GM21526 (cell line): ENCODE measurements around the gene CCDC34.

Experiments used
- ATAC-seq: cut with Tn5 transposase; IDR thresholded peaks from one replicate; pipeline ENCODE4 v1.9.1; 2021; ENCODE audit warnings: moderate library complexity; ENCODE audit not compliant: unreplicated experiment, low FRiP score

CCDC34 gene

DNA sequence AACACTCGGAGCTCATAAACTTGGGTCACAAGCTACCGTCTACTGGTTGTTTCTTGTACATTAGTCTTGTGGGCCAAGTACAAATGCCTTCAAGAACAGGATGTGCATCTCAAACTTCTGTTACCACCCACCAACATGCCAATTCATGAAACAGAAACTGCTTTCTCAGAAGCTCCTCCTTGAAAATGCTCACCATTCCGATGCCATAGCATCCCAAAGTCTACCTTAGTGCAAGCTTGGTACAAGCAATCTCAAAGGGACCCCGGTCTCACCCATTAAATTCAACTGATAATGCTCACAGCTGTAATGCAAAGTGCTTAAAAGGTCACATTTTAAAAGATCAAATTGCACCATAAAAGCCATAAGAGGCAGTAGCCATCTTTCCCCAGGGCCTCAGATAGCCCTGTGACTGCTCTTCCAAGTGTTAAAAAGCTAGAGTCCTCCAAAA is 31.8 kb upstream of the CCDC34 start:
- ATAC-seq, result no peak

DNA sequence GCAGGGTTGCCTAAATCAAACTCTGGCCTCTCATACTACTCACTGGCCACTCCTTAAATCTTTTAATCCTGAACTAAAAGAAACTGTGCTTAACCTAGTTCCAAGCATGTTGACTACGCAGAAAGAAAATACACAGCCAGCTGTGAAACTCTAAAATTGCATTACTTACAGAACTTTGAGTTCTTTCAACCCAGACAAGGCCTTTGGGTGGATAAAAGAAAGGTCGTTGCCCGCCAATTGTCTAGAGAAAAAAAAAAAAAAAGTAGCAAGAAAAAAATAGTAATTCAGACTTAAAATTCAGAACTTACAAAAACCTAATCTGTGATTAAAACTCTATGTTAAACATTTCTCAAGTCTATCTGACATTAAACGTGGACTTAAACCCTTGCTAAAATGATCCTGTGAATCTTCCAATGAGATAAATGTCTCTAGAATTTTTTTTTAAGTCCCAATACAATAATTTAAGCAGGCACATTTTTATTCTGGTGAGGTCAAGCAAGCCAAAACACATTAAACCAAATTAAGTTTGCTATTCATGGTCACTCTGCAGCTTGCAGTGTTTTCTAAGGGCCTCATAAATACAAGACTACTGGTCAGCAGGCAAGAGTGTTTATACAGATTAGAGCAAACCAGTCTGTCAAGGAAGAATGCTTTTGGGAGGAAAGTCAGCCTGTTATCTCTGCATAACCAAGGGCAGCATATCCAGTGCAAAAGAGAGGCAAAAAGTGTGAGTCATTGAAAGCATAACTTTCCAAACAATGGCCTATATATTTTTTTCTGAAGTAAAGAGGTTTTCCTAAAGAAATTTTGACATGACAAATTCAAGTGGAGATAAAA is 29.5 kb upstream of the CCDC34 start:
- no peak for ATAC-seq

DNA sequence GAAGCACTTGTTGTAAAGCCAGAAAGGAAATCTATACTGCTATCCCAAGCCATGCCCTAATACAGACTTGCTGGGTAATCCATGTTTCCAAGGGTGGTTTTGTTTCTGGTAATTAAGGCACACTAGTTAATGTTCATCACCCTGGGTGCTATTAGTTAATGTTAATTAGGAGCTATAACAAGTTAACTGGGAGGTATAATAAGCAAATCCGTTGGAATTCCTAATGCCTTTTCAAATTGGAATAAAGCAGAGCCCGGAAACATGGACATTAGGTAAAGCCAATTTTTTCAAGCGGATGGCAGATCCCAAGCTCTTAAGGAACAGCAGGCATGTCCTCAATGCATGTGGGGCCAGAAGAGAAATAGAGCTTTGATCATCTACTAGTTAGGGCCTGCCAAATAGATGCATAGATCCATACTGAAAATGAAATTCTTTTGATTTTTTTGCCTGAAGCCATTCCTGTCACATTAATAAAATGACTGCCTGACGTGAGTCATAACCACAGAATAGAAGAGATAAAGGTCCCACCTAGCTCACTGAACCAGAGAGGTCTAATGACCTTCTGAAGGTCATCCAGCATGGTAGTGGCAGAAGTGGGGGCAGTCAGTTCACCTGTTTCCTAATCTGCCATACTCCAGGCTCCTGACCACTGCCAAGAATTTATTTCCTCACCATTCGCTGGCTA is 28.5 kb upstream of the CCDC34 start:
- ATAC-seq, result no peak

DNA sequence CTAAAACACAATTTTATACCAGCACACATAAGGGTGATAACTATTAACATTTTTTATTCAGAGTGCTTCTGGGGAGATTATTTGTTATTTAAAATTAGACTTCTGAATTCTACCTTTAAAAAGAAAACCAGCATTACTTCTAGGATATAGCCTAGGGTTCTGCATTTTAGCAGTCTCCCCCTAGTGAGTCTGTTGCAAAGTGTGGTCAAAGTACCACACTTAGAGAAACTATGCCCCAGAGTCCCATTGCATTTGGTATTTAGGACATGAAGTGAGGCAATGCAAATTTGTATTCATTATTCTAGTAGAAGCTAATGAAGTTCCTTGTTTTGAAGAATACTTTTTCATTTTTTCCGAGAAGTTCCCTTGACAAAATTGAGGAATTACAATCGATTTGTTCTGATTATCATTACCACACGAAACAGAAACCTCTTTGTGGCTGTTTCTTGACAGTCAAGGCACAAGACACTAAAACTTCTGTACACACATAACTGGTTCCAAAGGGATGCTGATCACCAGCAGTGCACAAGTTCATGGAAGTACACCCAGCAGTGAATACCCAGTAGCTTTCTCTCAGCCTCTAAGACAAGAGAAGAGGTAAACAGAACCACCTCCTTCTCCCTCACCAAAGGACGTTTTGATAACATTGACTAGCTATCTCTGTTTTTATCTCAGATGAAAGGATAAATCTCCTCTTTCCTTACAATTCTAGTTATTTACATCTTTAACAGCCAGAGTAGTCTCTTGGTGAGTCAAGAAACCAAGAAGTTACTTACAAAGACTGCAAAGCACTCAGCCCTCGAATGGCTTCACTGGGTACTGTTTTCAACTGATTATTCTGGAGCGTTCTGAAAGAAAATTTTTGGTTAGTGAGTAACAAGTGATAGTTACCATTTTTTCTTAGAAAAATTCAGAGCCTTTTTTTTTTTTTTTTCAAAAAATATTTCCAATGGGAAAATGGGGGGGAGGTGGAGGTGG is 27.6 kb upstream of the CCDC34 start:
- no peak for ATAC-seq

DNA sequence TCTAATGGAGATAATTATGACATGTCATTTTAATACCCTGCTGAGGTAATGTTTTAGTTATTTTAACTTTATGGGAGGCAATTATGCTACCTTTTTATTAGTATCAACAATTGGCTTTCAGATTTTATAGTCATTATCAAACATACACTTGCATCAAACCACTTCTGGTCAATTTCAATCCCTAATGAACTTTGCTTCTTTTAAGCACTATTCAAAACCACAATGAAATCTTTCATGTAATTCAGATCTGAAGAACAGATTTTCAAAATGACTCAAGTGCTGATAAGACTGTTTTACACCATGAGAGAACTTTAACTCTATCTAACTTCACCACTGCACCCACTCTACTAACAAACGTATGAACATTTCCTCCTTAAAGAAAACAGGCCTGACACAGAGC is 25.9 kb upstream of the CCDC34 start:
- ATAC-seq, result no peak

DNA sequence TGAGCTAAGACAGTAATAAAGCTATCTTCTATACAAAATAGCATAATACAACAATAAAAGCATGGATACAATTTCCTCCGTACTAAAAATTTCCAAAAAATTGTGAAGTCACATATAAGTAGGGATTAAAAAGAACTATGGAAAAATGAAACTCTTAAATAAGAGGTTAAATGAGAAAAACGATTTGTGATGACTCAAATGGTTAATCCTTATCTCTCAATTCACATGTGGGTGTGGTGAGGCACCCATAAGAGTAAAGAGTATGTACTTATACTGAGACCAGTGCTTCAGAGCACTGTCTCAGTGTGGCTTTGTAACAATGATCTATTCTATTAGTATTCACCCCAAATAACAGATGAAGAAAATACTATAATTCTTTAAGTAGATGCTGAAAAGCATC is 25.0 kb upstream of the CCDC34 start:
- no peak for ATAC-seq

DNA sequence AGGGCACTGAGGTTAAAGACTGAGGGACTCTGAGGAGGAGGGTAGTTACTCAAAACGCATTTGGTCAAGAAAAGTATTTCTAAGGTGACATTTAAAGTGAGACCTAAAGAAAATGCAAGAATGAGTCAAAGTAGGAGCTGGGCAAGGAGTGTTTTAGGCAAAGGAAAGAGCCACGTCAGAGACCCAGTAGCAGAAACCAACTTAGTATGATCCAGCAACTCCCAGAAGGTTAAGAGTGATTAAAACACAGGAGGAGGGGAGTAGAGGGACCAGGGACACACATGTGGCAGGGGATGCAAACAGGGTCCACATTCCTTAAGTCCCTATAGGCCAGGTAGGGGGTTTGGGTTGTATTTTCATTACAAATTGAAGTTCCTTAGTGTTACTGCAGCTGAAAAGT is 24.3 kb upstream of the CCDC34 start:
- no peak for ATAC-seq

DNA sequence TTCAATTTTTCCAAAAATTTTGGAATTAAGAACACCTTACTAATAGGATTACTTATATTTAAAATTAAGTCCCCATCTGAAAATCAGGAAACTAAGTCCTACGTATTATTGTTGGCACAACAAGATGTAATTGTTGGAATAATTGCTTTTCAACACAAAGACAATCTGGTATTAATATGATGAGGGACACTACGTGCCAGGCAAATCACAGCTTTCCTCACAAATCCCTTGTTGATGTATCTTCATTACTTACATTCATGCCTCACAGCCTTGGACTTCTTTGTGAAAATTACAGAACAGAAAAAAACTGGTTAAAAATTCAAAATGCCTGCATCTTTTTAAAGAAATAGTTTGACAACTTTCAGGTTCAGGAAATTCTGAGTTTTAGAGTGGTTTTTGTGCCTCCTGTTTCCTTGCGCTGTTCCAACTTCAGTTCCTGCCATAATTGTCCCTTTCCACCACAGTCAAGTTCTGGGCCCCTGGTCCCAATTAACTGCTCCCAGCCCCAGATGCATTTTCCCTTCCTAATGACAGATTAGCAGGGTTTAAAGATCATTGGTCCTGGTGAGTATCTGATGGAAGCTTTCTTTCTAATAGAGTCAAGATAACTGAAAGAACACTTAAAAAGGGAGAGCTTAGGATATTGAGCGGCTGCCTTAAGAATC is 23.3 kb upstream of the CCDC34 start:
- ATAC-seq, result no peak

DNA sequence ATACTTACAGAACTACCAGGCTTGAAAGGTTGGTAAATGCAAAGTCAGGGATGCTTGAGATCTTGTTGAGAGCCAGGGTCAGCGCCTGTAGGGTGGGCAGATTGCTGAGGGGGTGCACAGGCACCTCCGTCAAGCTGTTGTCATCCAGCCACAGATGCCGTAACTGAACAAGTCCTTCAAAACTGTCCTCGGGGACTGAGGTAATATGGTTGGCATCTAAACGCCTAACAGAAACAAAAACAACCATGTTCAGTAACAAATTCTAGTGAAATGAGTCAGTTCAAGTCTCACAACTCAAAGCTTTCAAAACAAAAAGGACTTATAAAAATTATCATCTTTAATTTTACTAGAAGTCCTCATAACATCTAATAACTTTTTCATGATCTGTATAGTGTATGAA is 22.2 kb upstream of the CCDC34 start:
- no peak for ATAC-seq

DNA sequence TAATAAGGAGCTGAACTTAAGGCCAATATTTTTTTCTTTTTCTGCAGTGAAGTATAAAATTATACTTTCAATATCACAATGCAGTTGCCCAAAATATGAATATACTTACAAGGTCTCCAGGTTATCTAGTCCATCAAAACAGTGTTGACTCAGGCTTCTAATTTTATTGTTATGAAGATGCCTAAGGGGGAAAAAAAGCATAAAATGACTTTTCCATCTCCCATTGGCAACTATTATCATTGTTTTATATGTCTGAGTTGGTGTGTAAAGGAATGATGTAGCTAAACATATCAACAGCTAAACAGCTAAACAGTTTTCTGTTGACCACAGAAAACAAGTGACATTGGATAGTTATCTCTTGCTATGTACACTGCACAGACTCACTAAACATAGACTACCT is 21.2 kb upstream of the CCDC34 start:
- no peak for ATAC-seq

DNA sequence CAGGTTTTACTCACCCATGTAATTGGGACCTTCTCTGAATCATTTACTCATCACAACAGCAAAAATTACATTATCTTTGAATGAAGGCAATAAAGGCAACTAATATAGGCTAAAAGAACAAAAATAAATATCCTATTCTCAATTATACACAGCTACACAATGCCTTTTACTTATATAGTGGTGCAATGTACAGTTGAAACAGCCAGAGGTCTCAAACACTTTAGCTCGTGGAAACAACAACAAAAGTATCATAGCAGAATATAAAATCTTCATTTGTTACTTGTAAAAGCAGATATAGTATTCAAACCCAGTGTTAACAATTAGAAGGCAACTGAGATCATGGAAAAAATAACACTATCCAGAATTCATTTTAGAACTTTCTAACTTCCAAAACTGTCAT is 20.6 kb upstream of the CCDC34 start:
- ATAC-seq, result no peak

DNA sequence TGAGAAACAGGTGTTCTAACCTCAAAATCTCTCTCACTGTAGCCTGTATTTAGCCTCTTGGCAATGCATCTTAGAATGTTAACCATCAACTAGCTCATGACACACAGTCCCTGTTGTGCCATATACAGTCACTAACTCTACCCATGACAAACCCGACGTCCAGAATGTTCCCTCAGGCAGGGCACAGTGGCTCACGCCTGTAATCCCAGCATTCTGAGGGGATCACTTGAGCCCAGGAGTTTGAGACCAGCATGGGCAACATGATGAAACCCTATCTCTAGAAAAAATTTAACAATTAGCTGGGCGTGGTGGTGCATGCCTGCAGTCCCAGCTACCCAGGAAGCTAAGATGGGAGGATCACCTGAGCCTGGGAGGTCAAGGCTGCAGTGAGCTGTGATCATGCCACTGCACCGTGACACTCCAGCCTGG is 18.2 kb upstream of the CCDC34 start:
- ATAC-seq, result no peak

DNA sequence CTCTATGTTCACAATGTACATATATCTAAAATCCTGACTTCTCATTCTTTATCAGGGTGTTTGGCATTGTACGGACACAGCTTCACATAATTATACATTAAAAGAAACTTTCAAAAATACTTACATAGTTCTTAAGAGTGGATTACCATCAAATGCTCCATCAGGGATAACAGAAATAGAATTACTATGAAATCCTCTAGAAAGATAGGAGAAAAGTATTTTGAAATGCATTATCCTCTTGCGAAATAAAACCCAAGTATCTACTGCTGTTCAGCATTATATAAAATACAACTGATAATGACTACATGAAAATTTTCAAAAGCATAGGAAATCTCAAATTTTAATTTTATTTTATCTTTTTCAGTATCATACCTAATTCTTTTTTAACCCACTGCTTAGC is 17.8 kb upstream of the CCDC34 start:
- ATAC-seq, result no peak

DNA sequence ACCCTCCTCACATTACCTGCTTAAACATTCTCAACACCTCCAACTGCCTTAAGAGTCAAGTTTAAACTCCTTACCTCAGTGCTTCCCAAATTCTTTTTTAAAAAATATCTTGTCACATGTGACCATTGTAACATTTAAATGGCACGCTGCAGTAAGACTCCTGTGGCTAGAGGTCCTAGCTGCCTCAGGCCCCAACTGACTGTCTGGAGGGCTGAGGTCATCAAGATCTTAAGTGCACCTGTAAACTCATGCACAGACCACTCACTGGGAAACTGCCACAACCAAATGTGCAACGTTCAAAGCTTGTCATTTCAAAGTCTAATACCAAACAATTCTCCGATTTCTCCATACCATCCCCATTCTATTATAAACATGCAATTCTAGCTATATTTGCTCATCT is 16.4 kb upstream of the CCDC34 start:
- no peak for ATAC-seq

DNA sequence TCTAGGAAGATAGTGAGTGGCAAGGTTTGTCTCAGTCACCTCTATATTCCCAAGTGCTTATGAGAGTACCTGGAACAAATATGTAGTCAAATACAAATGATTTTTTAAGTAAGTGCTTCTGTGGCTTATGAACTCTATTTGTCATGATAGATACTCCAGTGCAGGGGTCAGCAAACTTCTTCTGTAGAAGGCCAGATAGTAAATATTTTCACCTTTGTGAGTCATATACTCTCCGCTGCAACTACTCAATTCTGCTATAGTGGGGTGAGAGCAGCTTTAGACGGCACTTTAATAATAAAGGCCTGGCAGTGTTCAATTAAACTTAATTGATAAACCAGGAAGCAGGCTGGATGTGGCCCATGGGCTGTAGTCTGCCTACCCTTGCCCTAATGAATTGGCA is 12.4 kb upstream of the CCDC34 start:
- ATAC-seq, result no peak

DNA sequence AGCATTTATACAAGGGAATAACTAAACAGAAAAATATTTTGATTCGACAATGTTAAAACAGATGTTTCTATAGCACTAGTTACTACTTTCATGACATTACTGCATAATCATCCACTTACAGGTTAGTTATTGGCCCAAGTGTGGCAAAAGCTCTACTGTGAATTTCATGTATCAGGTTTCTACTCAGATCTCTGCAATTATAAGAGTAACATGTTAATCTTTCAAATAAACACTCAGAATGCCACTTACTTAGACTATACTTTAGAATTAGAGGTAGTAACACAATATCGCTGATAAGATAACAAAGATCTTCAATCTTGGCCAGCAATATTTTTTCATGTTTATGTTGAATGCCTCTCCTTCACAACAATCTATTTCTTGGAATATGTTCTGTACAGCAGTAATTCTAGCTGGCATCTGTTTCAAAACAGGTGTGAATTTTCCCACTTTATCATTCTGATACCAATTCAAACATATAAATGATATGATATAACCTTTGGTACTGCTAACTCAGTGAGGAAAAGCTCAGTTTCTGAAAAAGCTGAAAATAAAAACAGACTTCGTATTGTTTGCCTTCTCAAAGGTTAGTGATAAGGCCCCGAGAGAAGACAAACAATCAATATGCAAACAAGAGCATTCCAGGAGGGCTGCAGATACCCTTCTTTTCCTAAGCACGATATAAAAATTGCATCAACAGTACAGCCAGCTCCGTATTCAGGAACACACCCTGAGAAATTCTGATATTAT is 11.0 kb upstream of the CCDC34 start:
- no peak for ATAC-seq

DNA sequence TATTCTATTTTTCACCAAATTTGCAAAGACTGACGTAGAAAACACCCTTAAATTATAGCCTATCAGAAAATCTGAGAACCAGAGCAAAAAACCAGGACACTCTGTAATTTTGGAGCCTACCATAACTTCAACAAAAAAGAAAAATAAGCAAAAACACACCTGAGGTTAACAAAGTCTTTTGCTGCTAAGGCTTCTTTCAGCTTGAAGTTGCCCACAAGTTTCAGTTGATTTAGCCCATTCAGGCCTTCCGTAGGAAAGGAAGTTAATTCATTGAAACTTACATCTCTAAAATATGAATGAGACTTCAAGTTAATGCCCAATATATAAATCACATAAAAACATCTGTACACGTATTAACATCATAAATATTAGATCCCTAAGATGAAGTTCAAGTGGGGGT is 10.4 kb upstream of the CCDC34 start:
- ATAC-seq, result no peak

DNA sequence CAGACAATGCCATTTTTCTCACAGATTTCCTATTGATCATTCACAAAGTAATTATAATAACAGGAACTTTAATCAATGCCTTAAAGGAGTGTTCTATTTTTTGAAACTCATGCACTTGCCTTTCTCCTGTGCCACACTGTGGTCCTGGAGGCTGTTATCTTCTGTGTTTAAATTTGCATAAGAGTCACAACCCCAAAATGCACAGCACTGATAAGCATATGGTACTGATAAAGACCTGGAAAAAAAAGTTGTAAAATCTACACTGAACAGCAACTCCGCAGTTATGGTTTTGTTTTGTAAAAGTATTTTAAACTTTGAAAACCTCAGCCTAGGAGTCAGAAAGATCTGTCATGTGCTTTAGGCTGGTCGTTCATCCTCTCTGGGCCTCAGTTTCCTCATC is 9.1 kb upstream of the CCDC34 start:
- ATAC-seq, result no peak

DNA sequence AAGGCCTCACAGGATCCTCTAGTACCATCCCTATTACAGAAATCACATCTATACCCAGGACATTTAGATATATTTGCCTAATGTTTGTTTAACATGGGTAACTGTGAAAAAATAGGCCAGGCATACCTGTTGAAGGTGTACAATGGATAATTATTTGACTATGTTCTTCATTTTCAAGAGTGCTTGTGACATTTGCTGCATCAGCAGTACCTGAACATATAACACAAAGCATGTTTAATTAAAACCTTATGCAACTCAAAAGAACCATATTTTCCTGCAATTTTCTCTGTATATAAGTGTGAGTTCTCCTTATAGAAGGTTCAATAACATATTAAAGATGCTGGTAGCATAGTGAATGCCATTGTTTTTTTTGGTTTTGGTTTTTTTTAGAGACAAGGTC is 8.5 kb upstream of the CCDC34 start:
- no peak for ATAC-seq

DNA sequence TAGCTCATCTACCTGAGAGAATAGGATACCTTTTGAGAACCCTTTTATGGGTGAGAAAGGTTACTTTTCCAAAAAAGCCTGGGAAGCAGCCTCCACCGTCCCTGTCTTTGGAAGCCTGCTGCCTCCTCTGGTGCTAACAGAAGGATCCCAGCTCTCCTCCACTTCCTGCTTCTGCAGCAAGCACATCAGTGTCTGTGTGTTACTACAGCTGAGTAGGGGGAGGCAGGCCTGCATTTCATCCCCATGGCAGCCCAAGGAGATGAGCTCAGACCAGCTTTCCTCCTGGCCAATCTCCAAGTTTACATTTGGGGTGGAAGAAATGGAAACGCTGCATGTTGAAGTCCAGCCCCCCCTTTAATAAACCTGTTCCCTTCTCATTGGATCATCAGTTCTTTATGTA is 7.4 kb upstream of the CCDC34 start:
- no peak for ATAC-seq
